ENCODE data around the gene SMIM32.

SMIM32 gene

GRCh38 chr5:136202469-136203205 lies 9.7 kb upstream of the SMIM32 start:
- DNase-seq, result no peak

GRCh38 chr5:136201870-136202269 lies 8.9 kb upstream of the SMIM32 start:
- H3K27ac ChIP-seq, result no peak overlapping the region
- H3K36me3 ChIP-seq, result no peaks in the 10 kb centered on the region
- H3K9me3 ChIP-seq (ENCODE audit: severe bottlenecking), result no peaks in the 10 kb centered on the region
- no peaks in the 10 kb centered on the region for H3K27me3 ChIP-seq (ENCODE audit: insufficient read depth, low read depth, severe bottlenecking)
- no peak for DNase-seq
- H3K4me3 ChIP-seq (ENCODE audit: low read depth, low read length), result no peak overlapping the region
- TF ChIP-seq CTCF (IDR thresholded peaks at IDR 0.05; ENCODE audit: low read depth, low read length), result no peak

More at GRCh38 chr5:136202469-136203205, 9.7 kb upstream of the SMIM32 start:
- Histone ChIP-seq H3K9me3 (ENCODE audit: severe bottlenecking) (no peaks in the 10 kb centered on the region), H3K27me3 (ENCODE audit: insufficient read depth, low read depth, severe bottlenecking) (no peaks in the 10 kb centered on the region), H3K27ac (no peak overlapping the region), H3K4me3 (ENCODE audit: low read depth, low read length) (no peak overlapping the region), H3K36me3 (no peaks in the 10 kb centered on the region)
- no peak for TF ChIP-seq CTCF (IDR thresholded peaks at IDR 0.05; ENCODE audit: low read depth, low read length)

GRCh38 chr5:136200761-136201160 lies 7.8 kb upstream of the SMIM32 start:
- Histone ChIP-seq H3K36me3 (no peaks in the 10 kb centered on the region), H3K27me3 (ENCODE audit: insufficient read depth, low read depth, severe bottlenecking) (no peaks in the 10 kb centered on the region), H3K27ac (no peak overlapping the region), H3K4me3 (ENCODE audit: low read depth, low read length) (no peak overlapping the region), H3K9me3 (ENCODE audit: severe bottlenecking) (no peaks in the 10 kb centered on the region)
- TF ChIP-seq CTCF (IDR thresholded peaks at IDR 0.05; ENCODE audit: low read depth, low read length), result no peak
- no peak for DNase-seq

GRCh38 chr5:136200130-136200529 lies 7.2 kb upstream of the SMIM32 start:
- TF ChIP-seq CTCF (IDR thresholded peaks at IDR 0.05; ENCODE audit: low read depth, low read length), result no peak
- no peak overlapping the region for H3K27ac ChIP-seq
- H3K27me3 ChIP-seq (ENCODE audit: insufficient read depth, low read depth, severe bottlenecking), result no peaks in the 10 kb centered on the region
- no peaks in the 10 kb centered on the region for H3K9me3 ChIP-seq (ENCODE audit: severe bottlenecking)
- no peak overlapping the region for H3K4me3 ChIP-seq (ENCODE audit: low read depth, low read length)
- no peak for DNase-seq
- no peaks in the 10 kb centered on the region for H3K36me3 ChIP-seq

GRCh38 chr5:136199408-136199807 lies 6.4 kb upstream of the SMIM32 start:
- Histone ChIP-seq H3K4me3 (ENCODE audit: low read depth, low read length) (no peak overlapping the region), H3K27ac (no peak overlapping the region), H3K36me3 (no peaks in the 10 kb centered on the region), H3K27me3 (ENCODE audit: insufficient read depth, low read depth, severe bottlenecking) (no peaks in the 10 kb centered on the region), H3K9me3 (ENCODE audit: severe bottlenecking) (no peaks in the 10 kb centered on the region)
- DNase-seq, result no peak
- no peak for TF ChIP-seq CTCF (IDR thresholded peaks at IDR 0.05; ENCODE audit: low read depth, low read length)

GRCh38 chr5:136198453-136198852 lies 5.5 kb upstream of the SMIM32 start:
- no peak overlapping the region for H3K4me3 ChIP-seq (ENCODE audit: low read depth, low read length)
- H3K27ac ChIP-seq, result no peak overlapping the region
- TF ChIP-seq CTCF (IDR thresholded peaks at IDR 0.05; ENCODE audit: low read depth, low read length), result no peak
- no peak for DNase-seq
- H3K9me3 ChIP-seq (ENCODE audit: severe bottlenecking), result no peaks in the 10 kb centered on the region
- H3K36me3 ChIP-seq, result no peaks in the 10 kb centered on the region
- H3K27me3 ChIP-seq (ENCODE audit: insufficient read depth, low read depth, severe bottlenecking), result no peaks in the 10 kb centered on the region

Measured in WERI-Rb-1 (cell line).